Ascending aorta (tissue), 2 donors: ENCODE data around the gene PPP1R15A. TPM values are rescaled to one million over a fixed set of nuclear protein-coding genes. Genes with fewer than 3 reads are reported as not detected.

Experiments
- DNase-seq, 2 donors: peaks; one replicate each; pipeline ENCODE4 v3.0.0-alpha.2; 2019; ENCODE audit warnings: low spot score in 2 of 2
- H3K27ac ChIP-seq, 2 donors: fragments of 200-600 bp; sonication (generic); one replicate each; pipeline ENCODE4 v1.5.1; 2016 to 2017; ENCODE audit warnings: mild to moderate bottlenecking in 1 of 2
- H3K27me3 ChIP-seq: fragments of 200-600 bp; sonication (generic); one replicate; pipeline ENCODE4 v1.5.1; 2017
- H3K36me3 ChIP-seq, 2 donors: fragments of 200-600 bp; sonication (generic); one replicate each; pipeline ENCODE4 v1.5.1; 2016
- H3K4me1 ChIP-seq, 2 donors: fragments of 200-600 bp; sonication (generic); one replicate each; pipeline ENCODE4 v1.5.1; 2016 to 2017; ENCODE audit warnings: mild to moderate bottlenecking in 1 of 2
- H3K4me3 ChIP-seq, 2 donors: fragments of 200-600 bp; sonication (generic); one replicate each; pipeline ENCODE4 v1.5.1; 2016 to 2017; ENCODE audit warnings: mild to moderate bottlenecking in 1 of 2
- H3K9me3 ChIP-seq, 2 donors: fragments of 200-600 bp; sonication (generic); one replicate each; pipeline ENCODE4 v1.5.1; 2016
- CTCF ChIP-seq, 3 experiments: fragments of 200-600 bp in 2 of 3; fragments of 450-650 bp in 1 of 3; sonication (generic) in 2 of 3; IDR thresholded peaks; one replicate each; pipeline ENCODE4 v1.5.1; 2016 to 2019; ENCODE audit warnings: antibody characterized with exemption in 3 of 3, mild to moderate bottlenecking in 1 of 3, moderate library complexity in 1 of 3
- intact Hi-C: fragments of 100-400 bp; cut with DNase I; formaldehyde crosslinking; loops from one replicate; pipeline ENCODE4 v1.15.1; 2023
- total RNA-seq: library from RNA; depleted of rRNA; stranded (reverse); fragments of >200 nt; gene quantifications from one replicate; pipeline ENCODE4 v1.1.0, GENCODE V29; 2016

The PPP1R15A gene
- total RNA-seq: 142 TPM

GRCh38 chr19:48872182-48872883 lies at the start of gene PPP1R15A:
PPP1R15A (plus strand) TSS chr19:48872421; CDS start chr19:48873234, 813 bp downstream.
- DNase-seq: peak; percentile 96 to 99
- Histone ChIP-seq H3K36me3 (peaks cover 22 to 42% of the 10 kb centered on the region in 2 donors), H3K27me3 (no peaks in the 10 kb centered on the region), H3K4me1 (peaks cover 10 to 31% of the 10 kb centered on the region in 2 donors), H3K27ac (peak within 1 kb of the TSS; percentile 100), H3K4me3 (peak within 1 kb of the TSS; percentile 91 to 99), H3K9me3 (no peaks in the 10 kb centered on the region)
- intact Hi-C loops: loop anchor here (1.0 to 2.0 kb wide), 2 partner anchors 28 to 78 kb away; partner anchors contain the start of gene NUCB1
- TF ChIP-seq CTCF (IDR thresholded peaks at IDR 0.05): peak in 2 of 3 experiments; percentile 10 to 40

GRCh38 chr19:48822514-48822913 lies 49.7 kb upstream of the PPP1R15A start:
- peaks cover 0 to 3% of the 10 kb centered on the region in 2 donors for H3K36me3 ChIP-seq

GRCh38 chr19:48826606-48827020 lies 45.6 kb upstream of the PPP1R15A start:
- no peak for TF ChIP-seq CTCF (IDR thresholded peaks at IDR 0.05)
- H3K9me3 ChIP-seq: no peaks in the 10 kb centered on the region
- peaks cover 8 to 15% of the 10 kb centered on the region in 2 donors for H3K36me3 ChIP-seq
- intact Hi-C loops: no loop called here
- no peak overlapping the region for H3K4me3 ChIP-seq
- H3K4me1 ChIP-seq: no peaks in the 10 kb centered on the region
- no peak for DNase-seq
- no peaks in the 10 kb centered on the region for H3K27me3 ChIP-seq
- H3K27ac ChIP-seq: no peak overlapping the region

More at GRCh38 chr19:48822514-48822913, 49.7 kb upstream of the PPP1R15A start:
- H3K27ac ChIP-seq: no peak overlapping the region
- DNase-seq: no peak
- intact Hi-C loops: no loop called here
- H3K9me3 ChIP-seq: no peaks in the 10 kb centered on the region
- no peak for TF ChIP-seq CTCF (IDR thresholded peaks at IDR 0.05)
- H3K4me1 ChIP-seq: peaks cover 0 to 3% of the 10 kb centered on the region in 2 donors
- no peaks in the 10 kb centered on the region for H3K27me3 ChIP-seq
- H3K4me3 ChIP-seq: no peak overlapping the region

- Histone ChIP-seq H3K27ac (no peak overlapping the region), H3K4me3 (no peak overlapping the region), H3K36me3 (peaks cover 21 to 26% of the 10 kb centered on the region in 2 donors), H3K9me3 (no peaks in the 10 kb centered on the region), H3K4me1 (no peaks in the 10 kb centered on the region), H3K27me3 (no peaks in the 10 kb centered on the region)
- TF ChIP-seq CTCF (IDR thresholded peaks at IDR 0.05): no peak
- intact Hi-C loops: no loop called here
- no peak for DNase-seq
These were observed 42.1 kb upstream of the PPP1R15A start for GRCh38 chr19:48830088-48830487.

- H3K27me3 ChIP-seq: no peaks in the 10 kb centered on the region
- intact Hi-C loops: no loop called here
- no peaks in the 10 kb centered on the region for H3K9me3 ChIP-seq
- no peak for DNase-seq
- peaks cover 21 to 26% of the 10 kb centered on the region in 2 donors for H3K36me3 ChIP-seq
- TF ChIP-seq CTCF (IDR thresholded peaks at IDR 0.05): no peak
- H3K4me3 ChIP-seq: no peak overlapping the region
- H3K27ac ChIP-seq: no peak overlapping the region
- peaks cover 3 to 5% of the 10 kb centered on the region in 2 donors for H3K4me1 ChIP-seq
These were observed 41.3 kb upstream of the PPP1R15A start for GRCh38 chr19:48830965-48831364.
